ENCODE measurements around the gene CDKAL1. TPM values are rescaled to one million over a fixed set of nuclear protein-coding genes. Genes with fewer than 3 reads are reported as not detected.
A peak's percentile ranks its signal among the peaks of the same experiment; 100 is the strongest.
"Not testable (repeated sequence)": the region's sequence is repeated elsewhere in the genome, so short reads cannot be mapped to it uniquely, and the experiment has no call there.

The CDKAL1 gene
- total RNA-seq, 1 donor from 2014 or later: 14.8 TPM

- no peak overlapping the region for H3K27ac Mint-ChIP-seq (ENCODE audit: unreplicated experiment)
- no peak for DNase-seq (ENCODE audit: extremely low spot score, unreplicated experiment)
- H3K36me3 Mint-ChIP-seq (ENCODE audit: unreplicated experiment): peaks cover 5% of the 10 kb centered on the region
- TF ChIP-seq CTCF (IDR thresholded peaks at IDR 0.05): no peak
- H3K4me3 Mint-ChIP-seq (ENCODE audit: unreplicated experiment): no peak overlapping the region
- H3K9me3 Mint-ChIP-seq (ENCODE audit: unreplicated experiment): peaks cover 31% of the 10 kb centered on the region
- H3K4me1 Mint-ChIP-seq (ENCODE audit: unreplicated experiment): peaks cover 8% of the 10 kb centered on the region
- no peaks in the 10 kb centered on the region for H3K27me3 Mint-ChIP-seq (ENCODE audit: unreplicated experiment)
Observed at GRCh38 chr6:21053612-21054011, 519.4 kb downstream of the CDKAL1 start.

- peaks cover 40% of the 10 kb centered on the region for H3K9me3 Mint-ChIP-seq (ENCODE audit: unreplicated experiment)
- not testable (repeated sequence) for H3K4me3 Mint-ChIP-seq (ENCODE audit: unreplicated experiment); H3K36me3 Mint-ChIP-seq (ENCODE audit: unreplicated experiment)
Observed at GRCh38 chr6:21055480-21055879, 521.2 kb downstream of the CDKAL1 start.

DNA sequence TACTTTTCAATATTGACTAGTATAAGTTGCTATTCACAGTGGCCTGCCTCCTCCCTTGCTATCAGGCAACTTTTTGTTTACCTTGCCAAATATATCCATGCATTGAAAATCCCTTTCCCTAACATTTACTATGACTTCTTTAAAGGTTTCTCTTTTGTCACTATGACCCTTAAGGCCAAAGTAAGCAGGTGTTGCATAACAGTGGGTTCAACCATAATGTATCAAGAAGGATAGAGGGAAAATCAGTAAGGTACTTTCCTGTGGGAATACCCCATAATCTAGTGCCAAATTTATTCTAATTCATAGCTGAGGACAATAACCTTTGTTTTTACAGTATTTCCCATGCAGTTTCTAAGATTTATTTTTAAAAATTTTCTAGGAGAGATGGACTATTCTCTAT is 527.6 kb downstream of the CDKAL1 start:
- Mint-ChIP-seq H3K27ac (ENCODE audit: unreplicated experiment) (no peak overlapping the region), H3K9me3 (ENCODE audit: unreplicated experiment) (peaks cover 27% of the 10 kb centered on the region), H3K4me1 (ENCODE audit: unreplicated experiment) (peaks cover 10% of the 10 kb centered on the region), H3K4me3 (ENCODE audit: unreplicated experiment) (no peak overlapping the region), H3K27me3 (ENCODE audit: unreplicated experiment) (no peaks in the 10 kb centered on the region), H3K36me3 (ENCODE audit: unreplicated experiment) (peaks cover 14% of the 10 kb centered on the region)
- DNase-seq (ENCODE audit: extremely low spot score, unreplicated experiment): no peak
- no peak for TF ChIP-seq CTCF (IDR thresholded peaks at IDR 0.05)

More at GRCh38 chr6:21055480-21055879, 521.2 kb downstream of the CDKAL1 start:
- not testable (repeated sequence) for H3K4me1 Mint-ChIP-seq (ENCODE audit: unreplicated experiment); DNase-seq (ENCODE audit: extremely low spot score, unreplicated experiment); H3K27me3 Mint-ChIP-seq (ENCODE audit: unreplicated experiment); H3K27ac Mint-ChIP-seq (ENCODE audit: unreplicated experiment)

DNA sequence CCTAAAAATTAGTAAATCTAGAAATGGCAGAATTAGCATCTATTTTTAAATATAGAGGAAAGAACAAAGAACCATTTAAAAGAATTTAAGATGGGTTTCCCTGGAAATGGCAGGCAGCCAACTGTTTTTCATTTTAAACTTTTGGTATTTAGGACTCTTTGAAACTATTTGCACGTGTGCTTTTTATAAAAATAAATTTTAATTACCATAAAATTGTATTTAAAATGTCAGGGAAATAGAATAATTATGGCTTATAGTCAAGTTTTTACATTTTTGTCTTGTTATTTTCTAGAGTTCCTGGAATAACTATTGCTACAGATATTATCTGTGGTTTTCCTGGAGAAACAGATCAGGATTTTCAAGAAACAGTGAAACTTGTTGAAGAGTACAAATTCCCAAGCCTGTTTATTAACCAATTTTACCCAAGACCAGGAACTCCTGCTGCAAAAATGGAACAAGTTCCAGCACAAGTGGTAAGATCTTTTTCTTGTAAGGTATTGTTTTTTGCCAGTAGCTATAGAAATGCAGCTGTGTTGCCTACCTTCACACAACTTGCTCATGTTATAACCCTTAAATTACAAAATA is 530.6 kb downstream of the CDKAL1 start:
- TF ChIP-seq CTCF (IDR thresholded peaks at IDR 0.05): no peak
- peaks cover 8% of the 10 kb centered on the region for H3K9me3 Mint-ChIP-seq (ENCODE audit: unreplicated experiment)
- peaks cover 11% of the 10 kb centered on the region for H3K4me1 Mint-ChIP-seq (ENCODE audit: unreplicated experiment)
- no peak overlapping the region for H3K4me3 Mint-ChIP-seq (ENCODE audit: unreplicated experiment)
- peak overlapping the region; percentile 31 for H3K27ac Mint-ChIP-seq (ENCODE audit: unreplicated experiment)
- no peak for DNase-seq (ENCODE audit: extremely low spot score, unreplicated experiment)
- peaks cover 10% of the 10 kb centered on the region for H3K36me3 Mint-ChIP-seq (ENCODE audit: unreplicated experiment)
- no peaks in the 10 kb centered on the region for H3K27me3 Mint-ChIP-seq (ENCODE audit: unreplicated experiment)

DNA sequence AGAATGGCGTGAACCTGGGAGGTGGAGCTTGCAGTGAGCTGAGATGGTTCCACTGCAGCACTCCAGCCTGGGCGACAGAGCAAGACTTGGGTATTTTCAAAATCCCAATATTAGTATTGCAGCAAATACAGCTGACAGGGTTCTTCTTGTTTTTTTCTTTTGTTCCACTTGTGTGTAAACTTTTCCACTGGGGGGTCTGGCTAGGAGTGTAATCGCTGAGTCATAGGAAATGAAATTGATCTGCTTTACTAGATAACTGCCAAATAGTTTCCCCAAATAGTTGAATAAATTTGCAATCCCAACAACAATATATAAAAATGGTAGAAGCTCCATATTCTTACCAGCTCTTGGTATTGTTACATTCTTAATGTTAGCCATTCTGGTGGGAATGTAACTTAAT is 533.3 kb downstream of the CDKAL1 start:
- Mint-ChIP-seq H3K9me3 (ENCODE audit: unreplicated experiment) (peaks cover 1% of the 10 kb centered on the region), H3K4me1 (ENCODE audit: unreplicated experiment) (peaks cover 15% of the 10 kb centered on the region), H3K27ac (ENCODE audit: unreplicated experiment) (no peak overlapping the region), H3K4me3 (ENCODE audit: unreplicated experiment) (no peak overlapping the region), H3K36me3 (ENCODE audit: unreplicated experiment) (peaks cover 11% of the 10 kb centered on the region), H3K27me3 (ENCODE audit: unreplicated experiment) (no peaks in the 10 kb centered on the region)
- TF ChIP-seq CTCF (IDR thresholded peaks at IDR 0.05): no peak
- no peak for DNase-seq (ENCODE audit: extremely low spot score, unreplicated experiment)

DNA sequence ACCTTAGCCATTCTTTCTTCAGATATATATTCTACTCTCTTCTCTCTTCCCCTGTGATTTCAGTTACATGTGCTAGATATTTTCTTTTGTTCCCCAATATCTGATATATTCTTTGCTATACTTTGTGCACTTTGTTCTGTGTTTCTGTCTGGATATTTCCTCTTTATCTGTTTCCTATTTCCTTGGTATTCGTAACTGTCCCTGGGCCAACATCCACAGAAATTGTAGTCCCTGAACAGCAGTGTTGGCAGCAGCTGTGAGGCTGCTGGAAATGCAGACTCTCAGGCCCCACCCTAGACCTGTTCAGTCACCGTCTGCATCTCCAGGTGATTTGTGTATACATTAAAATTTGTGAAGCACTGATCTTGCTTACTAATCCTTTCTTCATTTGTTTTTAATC is 536.4 kb downstream of the CDKAL1 start:
- Mint-ChIP-seq H3K36me3 (ENCODE audit: unreplicated experiment) (peaks cover 11% of the 10 kb centered on the region), H3K27me3 (ENCODE audit: unreplicated experiment) (no peaks in the 10 kb centered on the region), H3K9me3 (ENCODE audit: unreplicated experiment) (peaks cover 7% of the 10 kb centered on the region), H3K4me3 (ENCODE audit: unreplicated experiment) (no peak overlapping the region), H3K27ac (ENCODE audit: unreplicated experiment) (no peak overlapping the region), H3K4me1 (ENCODE audit: unreplicated experiment) (peaks cover 5% of the 10 kb centered on the region)
- TF ChIP-seq CTCF (IDR thresholded peaks at IDR 0.05): no peak
- DNase-seq (ENCODE audit: extremely low spot score, unreplicated experiment): no peak

Data from osteocyte (in vitro differentiated cells).